Mucosa of rectum (tissue), 2 donors: Measurements from ENCODE around the gene GREB1.

Source experiments
- H3K27ac ChIP-seq, 2 donors: one replicate each; pipeline ENCODE4 v1.7.0; 2013; ENCODE audit warnings: inconsistent platforms in 2 of 2, low read depth in 2 of 2, low read length in 2 of 2
- H3K27me3 ChIP-seq, 2 donors: one replicate each; pipeline ENCODE4 v1.7.0; 2013; ENCODE audit warnings: low read length in 2 of 2; ENCODE audit not compliant: control insufficient read depth in 2 of 2, insufficient read depth in 2 of 2
- H3K36me3 ChIP-seq, 2 donors: one replicate each; pipeline ENCODE4 v1.7.0; 2013; ENCODE audit warnings: low read length in 2 of 2; ENCODE audit not compliant: control insufficient read depth in 2 of 2, insufficient read depth in 2 of 2
- H3K4me1 ChIP-seq, 2 donors: one replicate each; pipeline ENCODE4 v1.7.0; 2013; ENCODE audit warnings: low read length in 2 of 2, mild to moderate bottlenecking in 1 of 2; ENCODE audit not compliant: control insufficient read depth in 2 of 2, insufficient read depth in 2 of 2
- H3K4me3 ChIP-seq, 2 donors: one replicate each; pipeline ENCODE4 v1.7.0; 2013; ENCODE audit warnings: low read length in 2 of 2
- H3K9ac ChIP-seq, 2 donors: one replicate each; pipeline ENCODE4 v1.7.0; 2013; ENCODE audit warnings: low read length in 2 of 2, low read depth in 1 of 2, mild to moderate bottlenecking in 1 of 2
- H3K9me3 ChIP-seq, 2 donors: one replicate each; pipeline ENCODE4 v1.7.0; 2013; ENCODE audit warnings: low read length in 2 of 2; ENCODE audit not compliant: control insufficient read depth in 2 of 2
- donor health status: healthy.
- donor health status: Normal muscosa, but diverticular disease.

The GREB1 gene

DNA sequence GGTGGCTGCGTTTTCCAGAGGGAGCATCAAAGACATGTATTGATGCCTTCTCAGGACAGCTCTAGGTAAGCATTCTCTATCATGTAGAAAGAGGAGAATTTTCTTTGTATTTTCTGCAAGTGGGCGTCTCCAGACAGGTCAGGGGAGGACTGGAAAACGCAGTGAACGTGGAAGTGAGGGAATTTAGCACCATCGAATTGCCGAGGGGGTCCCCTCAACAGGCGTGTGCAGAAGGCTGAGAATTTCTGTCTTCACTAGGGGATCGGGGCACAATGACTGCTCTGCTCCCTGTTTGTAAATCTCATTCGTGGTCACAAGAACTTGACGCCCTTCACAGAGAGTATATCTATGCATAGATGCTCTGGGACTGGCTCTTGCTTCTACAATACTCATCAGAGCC lies 141.1 kb downstream of the GREB1 start:
- no peak overlapping the region for H3K4me3 ChIP-seq
- H3K4me1 ChIP-seq = no peaks in the 10 kb centered on the region
- H3K9ac ChIP-seq = no peak overlapping the region
- no peak overlapping the region for H3K27ac ChIP-seq
- H3K27me3 ChIP-seq = peaks cover 11 to 19% of the 10 kb centered on the region in 2 donors
- no peaks in the 10 kb centered on the region for H3K9me3 ChIP-seq
- no peaks in the 10 kb centered on the region for H3K36me3 ChIP-seq

DNA sequence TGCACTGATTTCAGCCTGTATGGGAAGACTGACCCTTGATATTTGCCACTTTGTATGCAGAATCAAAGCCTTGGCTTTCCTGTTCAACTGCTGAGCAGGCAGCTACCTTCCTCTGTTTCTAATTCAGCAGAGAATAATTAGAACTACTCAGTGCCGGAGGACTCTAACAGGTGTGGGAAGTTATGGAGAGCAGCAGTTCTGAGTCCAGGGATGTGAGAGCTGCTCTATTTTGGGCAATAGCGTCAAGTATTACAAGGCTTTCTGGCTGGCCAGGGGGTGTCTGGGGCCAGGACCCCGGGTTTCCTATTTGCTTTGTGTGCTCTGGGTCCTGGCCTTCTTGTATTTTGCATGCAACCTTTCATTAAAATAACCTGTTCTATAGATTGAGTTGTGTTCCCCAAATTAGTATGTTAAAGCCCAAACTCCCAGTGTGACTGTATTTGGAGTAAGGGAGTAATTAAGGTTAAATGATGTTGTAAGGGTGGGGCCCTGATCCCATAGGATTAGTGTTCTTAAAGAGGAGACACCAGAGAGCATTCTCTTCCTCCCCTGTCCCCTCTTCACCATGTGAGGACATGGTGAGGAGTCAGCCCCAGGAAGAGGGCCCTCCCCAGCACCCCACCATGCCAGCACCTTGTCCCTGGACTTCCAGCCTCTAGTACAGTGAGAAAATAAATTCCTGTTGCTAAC lies 141.7 kb downstream of the GREB1 start:
- H3K27me3 ChIP-seq = peaks cover 11 to 17% of the 10 kb centered on the region in 2 donors

DNA sequence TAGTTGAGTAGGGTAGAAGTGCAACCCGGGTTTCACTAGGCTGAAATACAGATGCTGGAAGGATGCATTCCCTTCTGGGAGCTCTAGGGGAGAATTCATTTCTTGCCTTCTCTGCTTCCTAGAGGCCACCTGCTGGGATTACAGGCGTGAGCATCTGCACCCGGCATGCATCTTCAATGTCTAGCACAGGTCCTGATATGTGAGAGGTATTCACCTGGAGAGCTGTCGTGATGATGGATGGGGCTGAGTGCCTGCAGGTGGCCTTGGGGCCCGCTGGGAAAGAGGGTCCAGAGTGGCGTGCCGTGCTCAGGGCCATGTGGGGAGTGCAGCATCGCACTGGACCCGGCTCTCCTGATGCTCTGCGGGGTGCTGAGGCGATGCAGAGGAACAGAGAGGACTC lies 142.8 kb downstream of the GREB1 start:
- H3K9me3 ChIP-seq = no peaks in the 10 kb centered on the region
- H3K36me3 ChIP-seq = no peaks in the 10 kb centered on the region
- no peaks in the 10 kb centered on the region for H3K4me1 ChIP-seq
- no peak overlapping the region for H3K9ac ChIP-seq
- H3K27me3 ChIP-seq = peaks cover 11 to 14% of the 10 kb centered on the region in 2 donors
- no peak overlapping the region for H3K4me3 ChIP-seq
- no peak overlapping the region for H3K27ac ChIP-seq

More for the DNA sequence above, 141.7 kb downstream of the GREB1 start:
- Histone ChIP-seq H3K9ac (no peak overlapping the region), H3K27ac (no peak overlapping the region), H3K4me3 (no peak overlapping the region), H3K4me1 (no peaks in the 10 kb centered on the region), H3K9me3 (no peaks in the 10 kb centered on the region), H3K36me3 (no peaks in the 10 kb centered on the region)

DNA sequence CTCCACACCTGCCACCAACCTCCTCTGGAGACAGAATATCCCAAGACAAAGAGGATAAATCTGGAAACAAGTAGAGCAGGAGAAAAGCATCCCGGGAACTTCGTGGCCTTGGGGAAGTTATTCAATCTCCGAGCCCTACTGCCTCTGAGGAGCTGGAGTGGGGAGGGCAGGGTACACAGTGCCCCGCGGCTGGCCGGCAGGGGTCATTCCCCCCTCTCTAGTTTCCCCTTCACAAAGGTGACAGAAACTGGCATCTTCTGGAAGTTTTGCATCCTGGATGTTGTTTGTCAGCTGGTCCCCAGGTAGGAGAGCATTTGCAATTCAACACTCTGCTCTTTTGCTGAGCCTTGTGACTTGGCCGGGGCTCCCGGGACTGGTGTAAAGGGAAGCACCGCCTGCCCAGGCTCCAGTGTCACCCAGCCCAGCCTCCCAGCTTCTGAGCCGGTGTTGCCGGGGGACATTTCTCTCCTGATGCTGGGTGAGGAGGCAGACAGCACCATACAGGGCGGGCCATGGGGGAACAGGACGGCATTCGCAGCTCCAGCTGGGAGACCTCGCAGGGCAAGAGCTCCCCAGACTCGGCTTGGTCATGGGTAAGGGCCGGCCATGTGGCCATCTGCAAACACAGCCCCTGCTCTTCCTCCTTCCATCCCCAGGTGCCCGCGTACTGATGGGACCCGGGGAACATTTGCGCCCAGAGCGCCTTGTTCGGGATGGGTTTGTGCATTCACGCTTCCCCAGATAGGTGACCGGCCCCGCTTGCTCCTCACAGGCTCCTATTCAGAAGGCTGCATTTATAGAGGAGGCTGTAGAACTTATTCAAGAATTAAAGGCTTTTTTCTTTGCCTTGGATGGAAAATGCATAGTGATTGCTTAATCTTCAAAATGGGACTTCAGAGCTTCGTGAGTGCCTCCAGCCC lies 143.6 kb downstream of the GREB1 start:
- no peak overlapping the region for H3K27ac ChIP-seq
- H3K27me3 ChIP-seq = peaks cover 11 to 14% of the 10 kb centered on the region in 2 donors
- H3K4me1 ChIP-seq = no peaks in the 10 kb centered on the region
- H3K4me3 ChIP-seq = no peak overlapping the region
- no peaks in the 10 kb centered on the region for H3K9me3 ChIP-seq
- H3K36me3 ChIP-seq = no peaks in the 10 kb centered on the region
- no peak overlapping the region for H3K9ac ChIP-seq

DNA sequence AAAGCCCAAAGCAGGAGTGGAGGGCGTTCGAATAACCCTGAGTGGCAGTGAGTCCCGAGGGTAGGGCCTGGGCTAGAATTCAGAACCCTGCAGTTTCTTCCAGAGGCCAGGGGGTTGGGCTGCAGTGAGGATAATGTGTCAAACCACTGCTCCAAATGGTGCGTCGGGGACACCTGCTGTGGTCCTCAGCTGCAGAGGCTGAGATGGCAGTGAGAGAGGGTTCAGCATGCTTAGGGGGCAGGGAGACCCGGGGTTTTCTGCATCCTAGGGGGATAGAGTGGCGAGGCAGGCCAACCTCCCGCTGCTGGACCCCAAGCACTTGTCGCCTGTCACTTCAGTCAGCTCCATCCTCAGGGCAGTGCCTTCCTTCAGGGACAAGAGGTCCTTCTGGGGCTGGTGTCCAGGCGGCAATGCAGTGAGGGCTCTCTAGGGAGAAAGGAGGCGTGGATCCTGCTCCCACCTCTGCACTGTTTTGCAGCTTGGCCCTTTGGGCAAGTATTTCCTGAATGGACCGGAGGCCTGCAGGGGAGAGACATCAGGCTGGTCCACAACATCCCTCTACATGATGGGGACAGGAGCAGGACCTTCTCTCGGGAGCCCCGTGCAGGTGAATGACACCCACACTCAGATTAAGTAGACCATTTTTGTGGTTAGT lies 144.6 kb downstream of the GREB1 start:
- Histone ChIP-seq H3K9ac (no peak overlapping the region), H3K27ac (no peak overlapping the region), H3K4me3 (no peak overlapping the region), H3K36me3 (no peaks in the 10 kb centered on the region), H3K4me1 (no peaks in the 10 kb centered on the region), H3K27me3 (peaks cover 11 to 17% of the 10 kb centered on the region in 2 donors), H3K9me3 (no peaks in the 10 kb centered on the region)

DNA sequence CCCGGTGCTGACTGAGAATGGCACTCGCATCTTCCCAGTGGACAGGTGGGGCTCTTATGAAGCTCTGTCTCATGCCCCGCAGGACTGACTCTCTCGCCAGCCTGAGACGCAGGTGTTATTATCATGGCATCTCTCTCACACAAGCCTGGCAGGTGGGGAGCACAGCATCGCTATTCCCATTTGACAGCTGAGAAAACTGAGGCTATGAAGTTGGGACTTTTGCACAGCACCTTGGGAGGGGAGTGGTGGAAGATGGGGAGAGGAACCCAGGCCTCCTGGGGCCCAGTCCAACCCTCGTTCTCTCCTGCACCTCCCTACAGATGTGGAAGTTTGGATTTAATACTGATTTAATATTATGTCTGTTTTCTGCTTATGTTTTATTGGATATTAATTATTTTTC lies 145.2 kb downstream of the GREB1 start:
- peaks cover 14 to 22% of the 10 kb centered on the region in 2 donors for H3K27me3 ChIP-seq
- no peak overlapping the region for H3K27ac ChIP-seq
- no peaks in the 10 kb centered on the region for H3K36me3 ChIP-seq
- no peaks in the 10 kb centered on the region for H3K4me1 ChIP-seq
- H3K9me3 ChIP-seq = no peaks in the 10 kb centered on the region
- no peak overlapping the region for H3K4me3 ChIP-seq
- H3K9ac ChIP-seq = no peak overlapping the region

DNA sequence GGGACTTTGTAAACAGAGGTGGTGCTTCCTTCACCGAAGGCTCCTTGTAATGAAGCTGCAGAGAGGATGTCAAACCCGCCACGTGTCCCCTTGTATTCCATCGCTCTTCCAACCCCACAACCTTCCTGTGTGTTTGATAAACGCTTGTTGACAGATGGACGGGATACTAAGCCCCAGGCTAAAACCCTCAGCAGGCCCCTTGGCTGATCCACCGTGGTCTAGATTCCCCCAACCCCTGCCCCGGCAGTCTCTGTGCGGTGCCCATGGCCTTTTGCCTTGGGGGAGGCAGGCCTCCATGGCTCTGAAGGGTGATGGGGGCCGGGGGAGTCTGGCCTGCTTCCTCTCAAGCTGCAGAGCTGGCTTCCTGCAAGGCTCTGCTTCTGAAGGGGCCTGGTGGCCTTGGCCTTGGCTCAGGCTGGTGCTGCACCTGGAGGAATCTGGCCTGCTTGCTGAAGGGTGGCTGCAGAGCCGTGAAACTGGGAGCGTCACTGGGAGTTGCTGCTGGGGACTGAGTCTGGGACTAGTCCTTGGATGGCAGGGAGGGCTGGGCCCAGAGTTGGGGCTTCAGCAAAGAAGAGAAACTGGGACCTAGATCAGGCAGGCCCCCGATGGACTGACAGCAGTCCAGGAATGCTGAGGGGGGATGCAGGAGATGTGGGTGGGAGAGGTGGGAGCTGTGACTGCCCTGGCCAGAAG lies 145.8 kb downstream of the GREB1 start:
- Histone ChIP-seq H3K36me3 (no peaks in the 10 kb centered on the region), H3K9me3 (no peaks in the 10 kb centered on the region), H3K4me1 (no peaks in the 10 kb centered on the region), H3K27ac (no peak overlapping the region), H3K9ac (no peak overlapping the region), H3K27me3 (peaks cover 14 to 23% of the 10 kb centered on the region in 2 donors), H3K4me3 (no peak overlapping the region)

DNA sequence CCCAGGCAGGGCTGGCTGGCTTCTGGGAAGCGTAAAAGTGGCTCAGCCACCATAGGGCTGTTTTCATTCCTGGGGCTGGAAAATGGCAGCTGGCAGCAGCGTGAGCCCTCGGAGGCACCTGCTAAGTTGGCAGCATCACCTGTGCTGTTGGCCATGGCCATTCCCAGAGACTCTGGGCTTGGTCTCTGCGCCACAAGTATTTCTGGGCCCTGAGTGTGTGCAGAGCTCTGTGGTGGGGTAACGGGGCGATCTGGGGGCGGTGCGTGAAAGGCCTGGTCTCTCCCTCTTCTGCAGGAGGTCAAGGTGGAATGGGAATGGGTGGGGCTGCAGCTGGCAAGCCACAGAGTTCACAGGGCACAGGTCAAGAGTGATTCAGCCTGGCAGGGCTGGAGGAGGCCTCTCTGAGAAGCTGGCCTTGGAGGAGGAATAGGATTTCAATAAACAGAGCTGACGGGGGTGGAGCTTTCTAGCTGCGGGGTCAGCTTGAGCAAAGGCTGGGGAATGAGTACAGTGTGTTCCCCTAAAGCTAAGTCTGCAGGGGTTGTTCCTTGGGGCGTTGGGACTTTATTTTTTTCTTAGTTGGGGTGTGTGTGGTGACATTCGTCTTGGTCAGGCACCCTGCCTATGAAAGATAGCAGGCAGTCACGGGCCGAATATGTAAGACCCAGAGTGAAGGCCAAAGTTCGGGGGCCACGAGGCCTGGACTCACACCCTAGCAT lies 146.5 kb downstream of the GREB1 start:
- Histone ChIP-seq H3K9ac (no peak overlapping the region), H3K27ac (no peak overlapping the region), H3K27me3 (peaks cover 14 to 23% of the 10 kb centered on the region in 2 donors)

DNA sequence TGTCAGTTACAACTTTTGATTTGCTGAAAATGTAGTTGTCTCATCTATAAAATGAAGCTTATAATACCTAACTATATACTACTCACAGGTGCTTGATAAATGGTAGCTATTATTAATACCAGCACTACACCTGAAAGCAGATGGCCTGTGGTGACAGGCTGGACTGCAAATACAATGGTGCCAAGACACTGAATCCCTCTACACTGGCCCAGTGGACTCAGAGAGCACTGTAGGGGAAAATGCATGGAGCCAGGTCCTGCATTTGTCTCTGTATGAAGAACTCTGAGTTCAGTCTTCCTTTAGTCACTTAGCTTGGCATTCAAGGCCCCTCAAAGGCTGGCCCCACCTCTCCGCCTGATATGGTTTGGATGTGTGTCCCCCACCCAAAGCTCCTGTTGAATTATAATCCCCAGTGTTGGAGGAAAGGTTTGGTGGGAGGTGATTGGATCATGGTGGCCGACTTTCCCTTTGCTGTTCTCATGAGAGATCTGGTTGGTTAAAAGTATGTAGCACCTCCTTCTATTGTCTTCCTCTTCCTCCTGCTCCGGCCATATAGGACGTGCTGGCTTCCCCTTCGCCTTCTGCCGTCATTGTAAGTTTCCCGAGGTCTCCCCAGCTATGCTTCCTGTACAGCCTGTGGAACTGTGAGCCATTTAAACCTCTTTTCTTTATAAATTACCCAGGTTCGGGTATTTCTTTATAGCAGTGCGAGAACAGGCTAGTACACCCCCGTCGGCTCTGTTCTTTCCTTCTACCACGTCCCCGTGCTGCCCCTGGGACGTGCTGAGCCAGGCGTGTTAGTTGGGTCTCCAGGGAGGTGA lies 147.3 kb downstream of the GREB1 start:
- Histone ChIP-seq H3K4me1 (no peaks in the 10 kb centered on the region), H3K9me3 (no peaks in the 10 kb centered on the region), H3K27me3 (peaks cover 14 to 23% of the 10 kb centered on the region in 2 donors), H3K4me3 (no peak overlapping the region), H3K27ac (no peak overlapping the region), H3K36me3 (no peaks in the 10 kb centered on the region), H3K9ac (no peak overlapping the region)

More for the DNA sequence above, 146.5 kb downstream of the GREB1 start:
- Histone ChIP-seq H3K4me1 (no peaks in the 10 kb centered on the region), H3K4me3 (no peak overlapping the region), H3K9me3 (no peaks in the 10 kb centered on the region), H3K36me3 (no peaks in the 10 kb centered on the region)
